GM21360 (cell line): ENCODE results near the gene ACOT8.
"Not testable (repeated sequence)": the region's sequence is repeated elsewhere in the genome, so short reads cannot be mapped to it uniquely, and the experiment has no call there.

ENCODE experiments used
- ATAC-seq: cut with Tn5 transposase; IDR thresholded peaks from one replicate; pipeline ENCODE4 v1.9.1; 2021; ENCODE audit warnings: mild to moderate bottlenecking, moderate library complexity; ENCODE audit not compliant: unreplicated experiment

Gene ACOT8

GRCh38 chr20:45798935-45799642 is 58.1 kb downstream of the ACOT8 start:
- ATAC-seq = no peak

- not testable (repeated sequence) for ATAC-seq
These were observed 59.2 kb downstream of the ACOT8 start for GRCh38 chr20:45797955-45798354.

GRCh38 chr20:45797510-45797909 is 59.7 kb downstream of the ACOT8 start:
- ATAC-seq = not testable (repeated sequence)

GRCh38 chr20:45796337-45797065 is 60.7 kb downstream of the ACOT8 start:
- ATAC-seq = no peak

- peak; percentile 22 for ATAC-seq
These were observed 64.7 kb downstream of the ACOT8 start for GRCh38 chr20:45792317-45793118.
